NK-92 (cell line): ENCODE data around the gene C2orf72.
"Not testable (repeated sequence)": the region's sequence is repeated elsewhere in the genome, so short reads cannot be mapped to it uniquely, and the experiment has no call there.

Experiments
- DNase-seq: peaks from one replicate; lab custom pipeline; 2025; ENCODE audit not compliant: unreplicated experiment; lab: John Stamatoyannopoulos, UW

C2orf72 gene

DNA sequence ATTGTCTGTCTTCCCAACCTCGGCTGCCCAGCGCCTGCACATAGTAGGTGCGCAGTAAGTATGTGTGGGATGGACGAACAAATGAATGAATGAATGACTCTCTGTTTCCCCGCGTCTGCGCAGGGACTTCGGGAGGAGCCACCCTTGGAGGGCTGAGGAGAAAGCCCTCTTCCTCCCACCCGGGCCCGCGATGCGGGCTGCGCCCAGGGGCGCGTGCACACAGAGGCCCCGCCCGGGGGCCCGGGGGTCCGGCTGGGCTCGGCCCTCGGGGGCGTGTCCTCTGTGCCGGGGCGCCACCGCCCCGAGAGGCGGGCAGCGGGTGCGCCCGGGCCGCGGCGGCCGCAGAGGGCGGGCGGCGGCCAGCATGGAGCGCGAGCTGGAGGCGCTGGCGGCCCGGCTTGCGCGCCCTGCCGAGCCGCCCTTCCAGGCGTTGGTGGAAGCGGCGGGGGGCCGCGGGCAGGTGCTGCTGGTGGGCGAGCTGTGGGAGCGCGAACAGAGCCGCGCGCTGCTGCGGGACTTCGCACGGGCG, at the start of gene C2orf72:
TSS of gene C2orf72 (plus strand) at position 322 of the 529 bp plus-strand sequence. CDS start at position 365, 43 bp downstream.
- no peak for DNase-seq

DNA sequence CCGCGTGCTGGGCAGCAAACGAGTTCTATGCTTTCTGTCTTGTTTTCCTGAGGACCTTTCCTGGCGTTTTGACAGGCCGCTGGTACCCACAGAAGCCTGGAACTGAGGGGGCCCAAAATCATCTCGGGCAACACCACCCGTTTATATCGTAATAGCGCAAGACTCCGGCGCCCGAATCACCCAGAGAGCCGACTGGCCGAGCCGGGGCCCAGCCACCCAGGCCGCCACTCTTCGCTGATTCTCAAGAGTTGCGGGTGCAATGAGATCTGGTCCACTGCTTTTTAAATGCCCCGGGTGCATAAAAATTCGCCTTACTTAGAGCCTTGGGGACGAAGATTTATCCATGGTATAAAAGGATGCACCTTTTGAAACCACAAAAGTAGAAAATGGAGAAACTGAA, 47.6 kb upstream of the C2orf72 start:
- no peak for DNase-seq

DNA sequence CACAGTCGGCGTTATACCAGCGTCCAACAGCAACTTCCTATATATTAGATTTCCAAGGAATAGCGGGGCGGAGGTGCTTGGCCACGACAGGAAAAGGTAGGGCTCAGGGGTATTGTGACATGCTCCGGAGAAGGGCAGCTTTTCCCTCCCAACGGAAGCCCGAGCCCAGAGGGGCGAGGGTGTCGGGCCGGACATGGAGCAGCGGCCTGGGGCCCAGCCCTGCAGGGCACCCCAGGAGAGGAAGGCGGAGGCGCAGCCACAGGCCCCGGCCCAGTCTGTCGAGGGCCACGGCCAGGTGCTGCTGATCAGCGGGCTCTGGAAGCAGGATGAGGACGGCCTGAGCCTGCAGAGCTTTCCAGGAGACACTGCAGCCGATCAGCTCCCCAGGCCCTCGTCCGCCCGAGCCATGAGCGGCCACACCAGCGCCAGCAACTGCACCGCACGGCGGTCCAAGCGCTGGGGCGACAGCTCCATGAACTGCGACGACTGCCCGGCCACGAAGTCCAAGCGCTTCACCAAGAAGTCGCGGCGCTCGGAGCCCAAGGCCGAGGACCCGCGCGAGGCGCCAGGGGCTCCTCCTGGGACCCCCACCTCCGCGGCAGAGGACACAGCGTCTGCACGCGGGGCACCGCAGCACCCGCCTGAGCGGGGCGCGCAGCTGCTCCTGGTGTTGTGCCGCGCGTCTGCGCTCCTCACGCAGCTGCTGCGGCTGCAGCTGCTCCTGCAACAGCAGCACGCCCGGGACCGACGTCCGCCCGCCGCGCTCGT, 47.0 kb upstream of the C2orf72 start:
- no peak for DNase-seq

DNA sequence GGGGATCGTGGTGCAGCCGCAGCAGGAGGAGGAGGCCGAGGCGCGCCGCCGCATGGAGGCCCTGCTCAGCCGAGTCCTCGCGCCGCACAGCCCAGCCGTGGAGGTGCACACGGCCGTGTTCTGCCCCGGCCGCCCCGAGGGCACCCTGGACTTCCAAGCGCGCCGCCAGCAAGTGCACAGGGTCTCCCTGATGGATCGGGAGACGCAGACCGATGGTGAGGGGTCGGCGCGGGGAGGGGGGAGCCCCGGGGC, 46.5 kb upstream of the C2orf72 start:
- no peak for DNase-seq

DNA sequence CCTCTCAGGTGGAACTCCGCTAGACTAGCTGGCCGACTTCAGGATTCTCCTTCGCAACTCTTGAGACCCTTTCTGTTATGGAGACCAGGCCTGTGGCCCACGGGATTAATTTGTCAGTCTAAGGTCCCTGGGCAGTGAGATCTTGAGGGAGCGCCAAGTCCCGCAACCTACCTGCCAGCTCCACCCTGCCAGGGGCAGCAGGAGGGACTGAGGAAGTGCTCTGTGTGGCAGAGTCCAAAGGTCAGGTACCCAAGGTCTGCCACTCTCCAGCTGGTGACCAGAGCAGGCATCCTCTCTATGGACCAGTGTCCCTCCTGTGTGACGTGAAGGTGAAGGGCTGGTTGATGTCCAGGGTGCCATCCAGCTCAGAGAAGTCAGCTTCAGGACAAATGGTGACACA, 45.7 kb upstream of the C2orf72 start:
- DNase-seq, result no peak

DNA sequence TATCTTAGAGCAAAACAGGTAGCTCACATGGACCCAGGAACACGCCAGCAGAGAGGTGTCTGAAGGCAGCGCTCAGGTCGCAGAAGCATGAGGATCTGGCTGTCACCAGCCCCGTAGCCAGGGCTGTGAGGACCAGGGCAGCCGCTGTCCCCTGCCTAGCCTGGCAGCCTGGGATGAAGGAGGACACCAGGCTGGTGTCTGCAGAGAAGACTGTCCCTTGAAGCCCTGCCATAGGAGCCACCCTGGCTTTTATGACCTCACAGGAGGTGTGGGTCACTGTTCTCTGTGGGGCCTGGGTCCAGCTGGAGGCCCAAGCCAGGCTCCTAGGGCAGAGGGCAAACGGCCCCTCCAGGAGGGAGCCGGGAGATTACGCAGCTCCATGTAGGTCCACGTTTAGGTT, 41.5 kb upstream of the C2orf72 start, which contains the start of gene SPATA3:
TSS of gene SPATA3 (plus strand) at position 301 of the 400 bp plus-strand sequence. CDS start 113 bp downstream, outside the sequence.
- DNase-seq, result no peak

DNA sequence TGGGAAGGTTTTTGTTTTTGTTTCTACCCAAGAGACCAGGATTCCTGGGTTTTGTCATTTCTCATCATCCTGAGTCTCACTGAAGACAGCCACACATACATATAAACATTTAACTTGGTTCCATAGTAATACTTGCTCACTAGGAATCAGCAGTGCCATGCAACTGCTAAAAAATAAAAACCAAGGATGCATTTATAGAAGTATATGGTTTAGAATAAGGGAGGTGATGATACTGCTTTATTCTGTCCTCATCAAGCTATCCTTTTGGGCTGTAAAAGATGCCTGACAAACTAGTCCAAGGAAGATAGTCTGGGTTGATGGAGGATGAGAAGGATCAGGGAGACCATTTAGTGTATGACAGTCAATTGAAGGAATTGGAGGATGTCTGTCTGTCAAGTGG, 40.7 kb upstream of the C2orf72 start:
- no peak for DNase-seq

DNA sequence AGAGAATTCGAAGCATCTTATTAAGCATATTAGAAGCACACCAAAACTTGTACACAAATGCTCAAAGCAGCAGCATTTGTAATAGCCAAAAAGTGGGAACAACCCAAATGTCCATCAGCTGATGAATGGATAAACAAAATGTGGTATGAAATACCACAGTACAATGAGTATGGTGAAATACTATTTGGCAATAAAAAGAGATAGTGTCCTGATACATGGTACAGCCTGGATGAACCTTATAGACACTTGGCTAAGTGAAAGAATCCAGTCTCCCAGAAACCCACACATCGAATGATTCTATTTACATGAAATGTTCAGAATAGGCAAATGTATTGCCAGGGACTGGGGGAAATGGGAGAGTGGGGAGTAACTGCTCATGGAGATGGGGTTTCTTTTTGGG, 38.4 kb upstream of the C2orf72 start:
- no peak for DNase-seq

DNA sequence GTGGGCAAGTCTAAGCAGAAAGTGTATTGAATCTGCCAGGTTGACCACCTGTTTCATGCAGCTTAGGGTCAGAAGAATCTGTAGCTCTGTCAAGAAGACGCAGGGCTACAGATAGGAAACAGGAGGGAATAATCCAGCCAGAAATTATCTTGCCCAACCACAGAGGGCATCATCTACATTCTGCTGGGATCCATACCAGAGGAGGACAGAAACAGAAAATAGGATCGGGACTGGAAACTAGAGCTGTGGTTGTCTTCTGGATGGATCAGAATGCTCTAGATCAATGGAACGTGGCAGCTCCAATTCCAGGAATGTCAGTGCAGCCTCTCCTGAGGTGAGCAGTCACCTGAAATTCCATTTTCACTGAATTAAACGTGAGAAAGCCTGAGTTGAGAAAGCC, 37.8 kb upstream of the C2orf72 start:
- DNase-seq, result no peak

DNA sequence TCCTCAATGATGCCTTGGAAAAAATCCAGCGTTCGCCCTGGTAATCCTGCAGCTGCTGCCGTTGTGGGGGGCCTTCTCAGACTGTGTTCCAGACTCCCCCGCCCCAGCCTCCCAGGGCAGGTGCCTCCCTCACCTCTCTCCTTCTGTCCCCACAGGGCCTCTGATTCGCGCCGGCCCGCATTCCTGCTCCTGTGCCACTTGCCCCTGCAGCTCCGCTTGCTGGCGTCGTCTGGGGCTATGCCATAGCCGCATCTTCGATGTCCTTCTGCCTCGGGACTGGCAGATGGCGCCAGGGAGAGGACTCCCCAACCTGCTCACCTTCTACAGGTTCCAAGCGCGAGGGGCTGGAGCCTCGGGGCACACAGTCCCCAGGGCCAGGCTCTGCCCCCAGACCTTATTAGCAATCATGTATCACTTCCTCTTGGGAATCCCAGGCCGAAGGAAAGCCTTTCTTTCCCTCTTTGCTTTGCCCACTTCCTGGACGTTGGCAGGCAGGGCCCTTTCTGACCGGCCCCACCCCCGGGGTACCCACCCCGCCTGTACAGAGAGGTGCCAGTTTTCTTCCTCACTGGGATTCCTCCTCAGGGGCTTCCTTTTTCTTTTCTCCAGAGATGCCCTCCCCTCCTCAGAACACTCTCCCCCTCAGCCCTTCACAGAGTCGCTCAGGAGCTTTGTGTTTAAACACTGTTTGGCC, 37.0 kb upstream of the C2orf72 start:
- DNase-seq, result no peak

DNA sequence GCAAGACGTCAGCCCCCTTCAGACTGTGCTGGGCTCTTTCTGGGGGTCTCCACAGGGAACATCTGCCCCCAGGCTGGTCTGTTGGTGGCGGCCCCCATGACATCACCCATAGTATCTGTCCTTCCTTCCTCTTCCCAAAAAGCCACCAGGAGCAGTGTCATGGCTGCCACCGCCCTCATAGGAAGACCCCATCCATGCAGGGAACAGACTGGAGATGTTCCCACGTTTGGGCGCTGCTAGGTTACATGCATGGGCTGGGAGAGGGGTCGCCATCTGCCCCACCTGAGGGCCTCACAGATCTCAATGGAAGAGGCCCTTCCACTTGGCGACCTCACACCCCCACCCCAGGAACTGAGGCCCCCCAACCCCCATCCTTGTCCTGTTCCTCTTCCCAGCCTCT, 36.3 kb upstream of the C2orf72 start:
- no peak for DNase-seq

DNA sequence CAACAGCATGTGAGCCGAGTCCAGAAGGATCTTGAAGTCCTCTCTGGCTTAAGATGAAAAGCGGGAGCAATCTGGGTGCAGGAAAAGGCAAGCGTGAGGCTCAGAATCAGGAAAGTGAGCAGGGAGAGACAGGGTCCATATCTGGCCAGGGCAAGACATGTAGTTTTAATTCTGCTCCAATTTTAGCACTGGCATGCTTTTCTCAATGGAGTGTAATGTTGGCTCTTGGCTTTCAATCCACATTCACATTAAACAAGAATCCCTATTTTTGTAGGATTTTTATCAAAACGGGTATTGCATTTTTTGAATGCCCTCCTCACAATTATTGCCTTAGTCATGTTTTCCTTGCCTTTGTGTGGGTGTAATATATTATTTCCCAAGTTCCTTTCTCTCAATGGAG, 35.4 kb upstream of the C2orf72 start:
- no peak for DNase-seq

DNA sequence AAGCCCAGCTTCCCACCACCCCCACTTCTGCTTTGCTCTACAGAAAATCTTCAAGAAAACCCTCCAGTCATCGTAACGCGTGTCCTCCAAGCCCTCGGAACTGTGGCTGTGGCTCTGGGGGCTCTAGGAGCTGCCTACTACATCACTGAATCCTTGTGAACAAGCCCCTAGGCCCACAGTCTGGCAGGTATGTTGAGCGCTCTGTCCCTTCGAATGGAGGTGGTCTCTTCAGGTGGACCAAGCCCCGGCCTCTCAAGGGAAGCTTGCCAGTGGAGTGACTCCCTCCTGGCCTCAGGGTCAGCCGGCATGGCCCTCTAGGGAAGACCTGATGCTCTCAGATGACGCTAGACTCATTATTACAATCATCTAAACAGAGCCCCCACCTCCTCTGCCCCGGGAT, 34.7 kb upstream of the C2orf72 start:
- DNase-seq, result no peak

DNA sequence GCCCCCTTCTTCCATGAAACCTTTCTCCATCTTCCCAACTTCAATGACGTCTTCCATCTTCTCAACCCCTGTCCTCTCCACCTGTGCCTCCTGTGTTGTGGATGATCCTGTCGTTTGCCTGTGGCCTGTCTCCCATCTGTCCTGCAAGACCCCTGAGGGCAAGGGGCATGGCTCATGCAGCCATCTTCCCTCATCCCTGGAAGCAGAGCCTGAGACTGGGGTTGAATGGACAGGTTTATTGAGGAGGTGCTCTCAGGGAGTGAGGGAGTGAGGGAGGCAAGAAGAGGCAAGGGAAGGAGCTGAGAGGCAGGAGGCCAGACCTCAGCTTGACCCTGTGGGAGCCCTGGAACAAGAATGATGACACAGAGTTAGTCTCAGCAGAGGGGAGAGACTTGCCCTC, 34.1 kb upstream of the C2orf72 start:
- DNase-seq, result no peak

DNA sequence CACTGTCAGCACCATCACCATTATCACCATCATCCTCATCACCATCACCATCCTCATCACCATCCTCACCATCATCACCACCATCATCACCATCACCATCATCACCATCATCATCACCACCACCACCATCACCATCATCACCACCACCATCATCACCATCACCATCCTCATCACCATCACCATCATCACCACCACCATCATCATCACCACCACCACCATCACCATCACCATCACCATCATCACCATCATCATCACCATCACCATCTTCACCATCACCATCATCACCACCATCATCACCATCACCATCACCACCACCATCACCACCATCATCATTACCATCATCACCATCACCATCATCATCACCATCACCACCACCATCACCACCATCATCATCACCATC, 32.4 kb upstream of the C2orf72 start:
- DNase-seq, result not testable (repeated sequence)

DNA sequence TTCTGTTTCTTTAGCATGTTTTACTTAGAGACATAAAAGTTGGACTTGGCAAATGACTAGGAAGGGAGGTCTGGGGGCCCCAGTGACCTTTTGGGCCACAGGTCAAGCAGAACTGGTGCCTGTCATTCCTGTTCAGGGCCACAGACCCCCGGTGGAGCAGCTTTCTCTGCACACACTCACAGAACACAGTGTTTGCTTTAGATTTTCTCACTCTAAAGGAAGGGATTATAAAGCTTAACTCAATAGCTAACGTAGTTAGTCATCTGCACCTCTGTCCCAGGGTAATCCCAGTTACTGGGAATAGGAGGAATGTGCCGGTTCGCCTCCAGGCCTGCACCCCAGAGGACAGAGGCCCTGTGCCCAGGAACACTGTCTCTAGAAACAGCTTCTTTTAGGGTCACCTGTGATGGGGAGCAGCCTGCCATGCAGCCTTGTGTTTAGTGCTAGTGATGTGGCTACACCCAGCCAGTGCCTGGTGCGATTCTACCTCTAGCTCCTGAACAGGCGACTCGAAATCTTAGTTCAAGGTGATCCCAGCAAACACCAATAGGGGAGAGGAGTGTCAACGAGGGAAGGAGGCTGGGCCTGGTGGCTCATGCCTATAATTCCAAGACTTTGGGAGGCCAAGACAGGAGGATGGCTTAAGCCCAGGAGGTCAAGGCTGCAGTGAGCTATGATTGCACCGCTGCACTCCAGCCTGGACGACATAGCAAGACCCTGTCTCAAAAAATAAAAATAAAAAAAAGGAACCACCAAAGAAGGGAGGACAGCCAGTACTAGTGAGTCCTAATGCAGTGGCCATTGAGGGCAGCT, 29.8 kb upstream of the C2orf72 start:
- no peak for DNase-seq

DNA sequence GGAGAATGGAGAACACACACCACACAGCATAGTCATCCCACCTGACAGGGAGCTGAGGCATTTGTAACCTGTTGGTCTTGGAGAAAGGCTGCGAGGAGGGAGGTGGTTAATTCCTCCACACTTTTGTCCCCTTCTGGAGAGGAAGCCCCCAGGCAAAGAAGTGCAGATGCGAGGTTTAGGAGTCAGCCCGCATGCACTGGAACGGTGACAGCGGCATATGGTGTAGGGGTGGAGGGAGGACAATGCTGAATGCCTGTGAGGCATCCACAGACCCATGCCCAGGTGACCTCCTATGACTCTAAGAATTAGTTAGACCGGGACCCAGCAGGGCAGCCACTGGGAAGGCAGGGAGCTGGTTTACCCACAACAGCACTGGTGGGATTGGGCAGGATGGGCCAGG, 29.2 kb upstream of the C2orf72 start:
- no peak for DNase-seq

DNA sequence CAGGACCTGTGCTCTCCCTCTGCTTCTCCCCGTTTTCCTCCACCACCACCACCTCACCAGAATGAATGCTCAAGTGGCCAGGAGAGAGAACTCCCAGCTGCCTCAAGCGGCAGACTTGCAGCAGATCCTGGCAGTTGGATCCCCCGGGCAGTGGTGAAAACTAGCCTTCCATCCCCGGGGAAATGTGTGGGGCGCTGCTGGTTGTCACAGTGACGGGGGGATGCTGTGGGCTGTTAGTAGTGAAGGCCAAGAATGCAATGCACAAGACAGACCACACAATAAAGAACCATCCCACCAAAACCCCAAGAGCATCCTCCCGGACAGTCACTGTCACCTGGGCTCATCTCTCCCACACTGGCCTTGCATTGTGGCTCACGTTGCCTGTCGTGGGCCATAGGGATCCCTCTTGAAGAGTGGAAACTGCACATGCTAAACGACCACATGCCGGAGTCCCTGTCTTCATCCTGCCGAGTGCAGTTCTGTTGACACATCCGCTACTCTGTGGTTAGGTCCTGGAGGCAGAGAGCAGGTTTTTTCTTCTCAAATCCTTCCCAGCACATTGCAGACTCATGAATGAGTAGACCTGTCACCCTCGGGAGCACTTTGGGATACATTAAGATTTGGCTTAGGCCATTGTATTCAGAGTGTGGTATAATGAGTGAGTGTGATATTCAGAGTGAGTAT, 27.9 kb upstream of the C2orf72 start:
- DNase-seq, result no peak

DNA sequence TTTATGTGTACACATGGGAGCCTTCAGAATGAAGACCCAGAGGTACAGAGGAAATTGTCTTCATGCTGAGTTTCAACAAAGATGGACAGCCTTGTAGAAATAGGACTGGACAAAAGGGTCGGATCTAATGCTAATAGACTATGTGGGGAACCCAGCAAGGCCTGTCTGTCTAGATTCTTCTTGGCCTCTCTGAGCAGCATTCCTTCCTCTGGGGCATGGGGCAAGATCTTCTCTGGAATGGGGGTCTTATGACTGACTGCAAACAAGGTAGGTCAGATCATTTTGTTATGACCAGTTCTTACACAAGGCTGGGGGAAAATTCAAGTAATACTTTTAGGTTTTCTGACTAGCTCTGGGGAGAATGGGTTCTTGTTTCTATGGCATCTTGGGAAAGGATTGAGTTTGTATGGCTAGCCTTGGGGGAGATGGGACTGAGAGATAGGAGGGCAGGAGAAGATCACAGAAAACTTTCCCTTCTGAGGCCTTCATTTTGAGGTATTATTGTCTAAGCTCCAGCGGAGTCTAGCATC, 27.1 kb upstream of the C2orf72 start:
- no peak for DNase-seq

DNA sequence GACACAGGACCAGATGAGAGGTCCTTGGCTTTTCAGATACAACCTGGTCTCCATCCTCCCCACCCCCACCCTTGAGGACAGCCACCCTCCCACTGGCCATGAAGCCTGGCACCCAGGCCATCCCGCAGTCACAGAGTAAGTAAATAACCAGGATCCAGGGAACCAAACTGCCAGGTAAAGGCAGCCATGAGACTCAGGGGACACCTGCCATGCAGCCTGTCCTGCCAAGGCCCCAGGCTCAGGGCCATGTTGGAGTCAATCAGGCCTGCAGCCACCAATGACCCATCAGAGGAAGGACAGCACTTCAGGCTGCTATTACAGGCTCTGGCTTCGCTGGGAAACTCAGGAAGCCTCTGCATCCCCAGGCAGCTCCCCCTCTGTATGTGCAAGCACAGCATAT, 25.8 kb upstream of the C2orf72 start:
- DNase-seq, result no peak

DNA sequence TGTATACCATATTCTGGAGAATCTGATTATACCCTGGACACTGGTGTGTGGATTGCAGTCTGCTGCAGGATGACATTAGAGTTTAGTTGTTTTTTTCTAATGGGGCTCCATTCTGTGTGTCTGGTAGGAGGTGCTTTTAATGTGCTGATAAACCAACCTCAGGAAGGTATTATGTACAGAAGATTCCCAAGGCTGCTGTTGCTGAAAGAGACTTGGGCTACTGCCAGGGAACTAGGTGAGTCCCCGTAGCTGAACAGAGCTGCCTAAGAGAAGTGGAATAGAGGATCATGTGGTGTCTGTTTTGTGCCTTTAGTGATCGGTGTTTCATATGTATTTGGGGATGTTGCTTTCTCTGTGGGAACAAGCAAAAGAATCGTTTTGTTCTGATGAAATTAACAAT, 24.9 kb upstream of the C2orf72 start:
- DNase-seq, result no peak
